Kidney (tissue), 14 donors: ENCODE measurements around the gene RUFY1. TPM values are rescaled to one million over a fixed set of nuclear protein-coding genes. Genes with fewer than 3 reads are reported as not detected.

Source experiments
- DNase-seq, 5 donors: peaks; one replicate each; pipeline ENCODE4 v3.0.0-alpha.2; 2013 to 2020
- FAIRE-seq: peaks from 2 replicates; lab custom pipeline; 2012; peaks lifted over from hg19 to GRCh38; lab: Jason Lieb, UNC
- H3K27ac ChIP-seq, 2 donors: one replicate each; pipeline ENCODE4 v1.7.0; 2013; ENCODE audit warnings: low read depth in 2 of 2, low read length in 2 of 2, inconsistent platforms in 1 of 2
- H3K27me3 ChIP-seq: one replicate; pipeline ENCODE4 v1.7.1; 2013; ENCODE audit warnings: low read length, inconsistent platforms; ENCODE audit not compliant: control insufficient read depth, insufficient read depth
- H3K36me3 ChIP-seq, 3 donors: one replicate each; pipeline versions ENCODE4 v1.7.0 to v1.7.1; 2013; ENCODE audit warnings: low read length in 3 of 3, control low read depth in 1 of 3, inconsistent platforms in 1 of 3; ENCODE audit not compliant: insufficient read depth in 3 of 3, control insufficient read depth in 2 of 3
- H3K4me1 ChIP-seq, 3 donors: one replicate each; pipeline versions ENCODE4 v1.7.0 to v1.7.1; 2013; ENCODE audit warnings: low read length in 3 of 3, inconsistent platforms in 1 of 3, low read depth in 1 of 3; ENCODE audit not compliant: control insufficient read depth in 2 of 3, insufficient read depth in 2 of 3
- H3K4me3 ChIP-seq, 3 donors: one replicate each; pipeline versions ENCODE4 v1.7.0 to v1.8.1; 2013; ENCODE audit warnings: low read length in 3 of 3, control low read depth in 1 of 3, inconsistent platforms in 1 of 3
- H3K9ac ChIP-seq, 3 donors: one replicate each; pipeline versions ENCODE4 v1.7.0 to v1.7.1; 2013; ENCODE audit warnings: low read length in 3 of 3, control low read depth in 1 of 3, inconsistent platforms in 1 of 3
- H3K9me3 ChIP-seq, 3 donors: one replicate each; pipeline versions ENCODE4 v1.7.0 to v1.7.1; 2013; ENCODE audit warnings: low read length in 3 of 3, control low read depth in 1 of 3, inconsistent platforms in 1 of 3; ENCODE audit not compliant: control insufficient read depth in 2 of 3, insufficient read depth in 1 of 3
- CTCF ChIP-seq: IDR thresholded peaks from 3 replicates; pipeline ENCODE4 v1.5.1; 2012; ENCODE audit warnings: mild to moderate bottlenecking, moderate library complexity, borderline replicate concordance; ENCODE audit not compliant: insufficient read depth; ENCODE audit errors: extremely low read depth
- intact Hi-C: fragments of 100-400 bp; cut with DNase I; formaldehyde crosslinking; loops from one replicate; pipeline ENCODE4 v1.11.1; 2022
- polyA plus RNA-seq: library from polyadenylated mRNA; stranded (reverse); fragments of 350-450 nt; fragmentation: Illumina TruSeq; extraction: RNeasy Lipid Tissue Mini Kit (QIAGEN cat#74804); gene quantifications from one replicate; pipeline ENCODE4 v1.2.3, GENCODE V29; 2014; ENCODE audit warnings: low read depth, low replicate concordance; ENCODE audit not compliant: insufficient read depth
- total RNA-seq: library from RNA; stranded (reverse); fragmentation: NEBNext Ultra II Directional; extraction: Animal tissue kit (Norgen Biotek cat#: 25700); gene quantifications from one replicate; pipeline ENCODE4 v1.2.1, GENCODE V29; 2021
- donor health status: control.
- donor health status: control.
- donor health status: control.
- donor health status: control.
- donor health status: control.
- donor health status: DM: yes; HTN: yes; CAD: no.
- donor health status: Normal renal cell carcinoma (clear cell type).

The RUFY1 gene
- total and polyA plus RNA-seq, 2 donors from 2014 or later: 48.5 to 56.3 TPM

GRCh38 chr5:179599100-179599499 is 48.7 kb downstream of the RUFY1 start:
- H3K27me3 ChIP-seq: no peaks in the 10 kb centered on the region
- intact Hi-C loops: no loop called here
- no peaks in the 10 kb centered on the region for H3K9me3 ChIP-seq
- no peak overlapping the region for H3K4me3 ChIP-seq
- H3K27ac ChIP-seq: no peak overlapping the region
- FAIRE-seq (no peak), DNase-seq (no peak)
- TF ChIP-seq CTCF: no peak
- H3K9ac ChIP-seq: no peak overlapping the region
- no peaks in the 10 kb centered on the region for H3K4me1 ChIP-seq
- H3K36me3 ChIP-seq: peaks cover 2 to 45% (median 31%) of the 10 kb centered on the region in 3 donors

GRCh38 chr5:179599566-179599965 is 49.2 kb downstream of the RUFY1 start:
- TF ChIP-seq CTCF: no peak
- peaks cover 2 to 42% (median 31%) of the 10 kb centered on the region in 3 donors for H3K36me3 ChIP-seq
- peak in 1 of 5 donors; percentile 71 for DNase-seq
- FAIRE-seq: no peak
- no peak overlapping the region for H3K27ac ChIP-seq
- H3K9ac ChIP-seq: no peak overlapping the region
- no peaks in the 10 kb centered on the region for H3K4me1 ChIP-seq
- no peaks in the 10 kb centered on the region for H3K9me3 ChIP-seq
- H3K4me3 ChIP-seq: no peak overlapping the region
- H3K27me3 ChIP-seq: no peaks in the 10 kb centered on the region
- intact Hi-C loops: no loop called here

- H3K27ac ChIP-seq: no peak overlapping the region
- H3K27me3 ChIP-seq: no peaks in the 10 kb centered on the region
- DNase-seq (peak in 1 of 5 donors; percentile 55), FAIRE-seq (no peak)
- no peak overlapping the region for H3K9ac ChIP-seq
- H3K4me1 ChIP-seq: no peaks in the 10 kb centered on the region
- no peaks in the 10 kb centered on the region for H3K9me3 ChIP-seq
- intact Hi-C loops: no loop called here
- no peak overlapping the region for H3K4me3 ChIP-seq
- H3K36me3 ChIP-seq: peaks cover 2 to 42% (median 28%) of the 10 kb centered on the region in 3 donors
- no peak for TF ChIP-seq CTCF
Observed at GRCh38 chr5:179599973-179600372, 49.6 kb downstream of the RUFY1 start.

- H3K9me3 ChIP-seq: no peaks in the 10 kb centered on the region
- no peak overlapping the region for H3K4me3 ChIP-seq
- H3K9ac ChIP-seq: no peak overlapping the region
- H3K4me1 ChIP-seq: no peaks in the 10 kb centered on the region
- no peak for TF ChIP-seq CTCF
- DNase-seq: peak in 1 of 5 donors; percentile 39
- H3K27me3 ChIP-seq: no peaks in the 10 kb centered on the region
- intact Hi-C loops: no loop called here
- H3K36me3 ChIP-seq: peaks cover 5 to 39% (median 27%) of the 10 kb centered on the region in 3 donors
- FAIRE-seq: no peak
- no peak overlapping the region for H3K27ac ChIP-seq
Observed at GRCh38 chr5:179601871-179602625, 51.7 kb downstream of the RUFY1 start.
